ENCODE measurements around the gene MUC20. TPM values are rescaled to one million over a fixed set of nuclear protein-coding genes. Genes with fewer than 3 reads are reported as not detected.

The MUC20 gene
- total RNA-seq, 1 donor from 2014 or later, result 23.8 TPM

DNA sequence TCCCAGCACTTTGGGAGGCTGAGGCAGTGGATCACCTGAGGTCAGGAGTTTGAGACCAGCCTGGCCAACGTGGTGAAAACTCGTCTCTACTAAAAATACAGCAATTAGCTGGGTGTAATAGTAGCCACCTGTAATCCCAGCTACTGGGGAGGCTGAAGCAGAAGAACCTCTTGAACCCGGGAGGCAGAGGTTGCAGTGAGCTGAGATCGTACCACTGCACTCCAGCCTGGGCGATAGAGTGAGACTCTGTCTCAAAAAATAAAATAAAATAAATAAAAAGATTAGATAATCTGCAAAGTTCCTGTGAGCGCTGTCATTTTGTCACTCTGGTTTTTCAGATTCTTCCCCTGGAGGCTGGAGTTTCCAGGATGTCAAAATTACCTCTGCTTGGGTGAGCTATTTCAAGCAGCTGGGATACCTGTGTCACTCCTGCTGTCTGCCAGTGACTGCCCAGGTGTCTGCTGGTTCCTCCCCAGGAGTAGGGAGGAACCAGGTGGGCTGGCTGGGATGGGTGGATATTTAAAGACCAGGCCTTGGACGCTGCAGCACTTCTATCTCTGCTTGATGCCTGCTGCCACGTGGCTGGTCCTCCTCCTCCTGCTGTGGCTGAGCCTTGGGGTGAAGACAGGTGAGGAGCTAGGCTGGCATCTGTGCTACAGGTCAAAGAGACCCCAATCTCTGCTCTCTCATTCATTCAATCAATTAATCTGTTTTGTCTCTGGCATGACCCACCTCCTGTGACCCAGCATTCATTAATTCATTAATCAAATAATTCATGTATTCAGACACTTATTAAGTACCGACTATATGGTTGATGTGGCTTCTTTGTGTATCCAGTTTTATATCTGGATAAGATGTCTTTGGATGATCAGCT lies 19.5 kb upstream of the MUC20 start:
- intact Hi-C loops (cut with DNase I), result no loop called here
- peaks cover 16% of the 10 kb centered on the region for H3K4me1 ChIP-seq
- TF ChIP-seq POLR2A (IDR thresholded peaks at IDR 0.05), result no peak
- TF ChIP-seq POLR2AphosphoS5 (IDR thresholded peaks at IDR 0.05; ENCODE audit: insufficient read depth in 1 of 2, low read depth in 1 of 2), result no peak
- no peak for TF ChIP-seq CTCF (IDR thresholded peaks at IDR 0.05)
- no peaks in the 10 kb centered on the region for H3K27me3 ChIP-seq
- H3K27ac ChIP-seq, result no peak overlapping the region
- no peak for DNase-seq (ENCODE audit: extremely low spot score in 2 of 2)
- H3K9me3 ChIP-seq, result no peaks in the 10 kb centered on the region
- H3K36me3 ChIP-seq, result no peaks in the 10 kb centered on the region
- no peak overlapping the region for H3K4me3 ChIP-seq

- Histone ChIP-seq H3K27ac (no peak overlapping the region), H3K4me3 (no peak overlapping the region), H3K36me3 (peaks cover 0 to 10% of the 10 kb centered on the region in 2 donors), H3K4me1 (peaks cover 2% of the 10 kb centered on the region), H3K9me3 (no peaks in the 10 kb centered on the region), H3K27me3 (no peaks in the 10 kb centered on the region)
- intact Hi-C loops (cut with DNase I), result no loop called here
- TF ChIP-seq POLR2A (IDR thresholded peaks at IDR 0.05) (no peak), CTCF (IDR thresholded peaks at IDR 0.05) (no peak), POLR2AphosphoS5 (IDR thresholded peaks at IDR 0.05; ENCODE audit: insufficient read depth in 1 of 2, low read depth in 1 of 2) (no peak)
- DNase-seq (ENCODE audit: extremely low spot score in 2 of 2), result no peak
Measured at GRCh38 chr3:195703776-195704175, 17.0 kb upstream of the MUC20 start.

DNA sequence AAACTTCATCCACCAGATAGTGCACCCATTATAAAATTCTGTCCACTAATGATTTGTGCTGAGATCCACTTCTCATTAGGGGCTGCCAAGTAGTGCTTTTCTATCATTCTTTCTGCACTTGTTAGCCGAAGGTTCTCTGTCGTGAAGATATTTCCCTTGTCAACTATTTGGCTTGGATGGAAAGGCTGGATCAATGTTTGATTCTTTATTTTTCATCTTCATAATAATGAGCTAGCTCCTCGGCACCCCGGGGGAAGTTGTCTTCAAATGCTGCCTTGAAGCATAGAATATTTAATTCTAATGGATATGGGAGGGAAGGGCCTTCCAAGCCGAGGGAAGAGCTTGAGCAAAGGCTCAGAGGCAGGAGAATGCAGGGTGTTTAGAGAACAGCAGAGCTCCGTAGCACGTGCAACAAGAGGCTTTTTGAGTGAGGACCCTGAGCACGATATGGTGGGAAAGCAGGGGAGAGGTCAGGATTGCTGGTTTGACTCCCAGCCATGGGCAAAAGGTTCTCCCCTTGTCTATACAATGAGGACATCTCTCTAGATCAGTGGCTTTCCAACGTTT lies 16.3 kb upstream of the MUC20 start:
- no peaks in the 10 kb centered on the region for H3K9me3 ChIP-seq
- no peak overlapping the region for H3K27ac ChIP-seq
- H3K4me1 ChIP-seq, result no peaks in the 10 kb centered on the region
- TF ChIP-seq POLR2A (IDR thresholded peaks at IDR 0.05) (no peak), CTCF (IDR thresholded peaks at IDR 0.05) (no peak), POLR2AphosphoS5 (IDR thresholded peaks at IDR 0.05; ENCODE audit: insufficient read depth in 1 of 2, low read depth in 1 of 2) (no peak)
- H3K27me3 ChIP-seq, result no peaks in the 10 kb centered on the region
- peaks cover 0 to 14% of the 10 kb centered on the region in 2 donors for H3K36me3 ChIP-seq
- no peak for DNase-seq (ENCODE audit: extremely low spot score in 2 of 2)
- intact Hi-C loops (cut with DNase I), result no loop called here
- H3K4me3 ChIP-seq, result no peak overlapping the region

- no peaks in the 10 kb centered on the region for H3K9me3 ChIP-seq
- H3K4me3 ChIP-seq, result no peak overlapping the region
- H3K27ac ChIP-seq, result no peak overlapping the region
- intact Hi-C loops (cut with DNase I), result no loop called here
- no peaks in the 10 kb centered on the region for H3K27me3 ChIP-seq
- H3K4me1 ChIP-seq, result no peaks in the 10 kb centered on the region
- DNase-seq (ENCODE audit: extremely low spot score in 2 of 2), result no peak
- peaks cover 0 to 14% of the 10 kb centered on the region in 2 donors for H3K36me3 ChIP-seq
- no peak for TF ChIP-seq POLR2AphosphoS5 (IDR thresholded peaks at IDR 0.05; ENCODE audit: insufficient read depth in 1 of 2, low read depth in 1 of 2)
- no peak for TF ChIP-seq CTCF (IDR thresholded peaks at IDR 0.05)
- TF ChIP-seq POLR2A (IDR thresholded peaks at IDR 0.05), result no peak
Measured at GRCh38 chr3:195705081-195705991, 15.4 kb upstream of the MUC20 start.

All from vagina (tissue), 2 donors.